Ovary (tissue), 9 donors: ENCODE results near the gene HOXA6. TPM values are rescaled to one million over a fixed set of nuclear protein-coding genes. Genes with fewer than 3 reads are reported as not detected.

Source experiments
- DNase-seq, 5 donors: peaks; one replicate each; pipeline ENCODE4 v3.0.0-alpha.2; 2019 to 2020
- H3K27ac ChIP-seq, 2 donors: fragments of 200-600 bp; one replicate each; pipeline versions ENCODE4 v1.5.1 to v1.8.0; 2019 to 2022
- H3K27me3 ChIP-seq: fragments of 200-600 bp; one replicate; pipeline ENCODE4 v1.8.0; 2022
- H3K36me3 ChIP-seq: fragments of 200-600 bp; sonication (generic); one replicate; pipeline ENCODE4 v1.5.1; 2019
- H3K4me1 ChIP-seq: one replicate; pipeline ENCODE4 v1.8.1; 2013; ENCODE audit warnings: mild to moderate bottlenecking, moderate library complexity; ENCODE audit not compliant: insufficient read depth
- H3K4me3 ChIP-seq: fragments of 200-600 bp; sonication (generic); one replicate; pipeline ENCODE4 v1.5.1; 2017
- H3K9me3 ChIP-seq, 2 donors: fragments of 200-600 bp in 1 of 2; sonication (generic) in 1 of 2; one replicate each; pipeline versions ENCODE4 v1.5.1 to v1.8.1; 2013 to 2019; ENCODE audit warnings: mild to moderate bottlenecking in 1 of 2, moderate library complexity in 1 of 2
- CTCF ChIP-seq, 3 donors: fragments of 450-650 bp in 2 of 3; fragments of 200-600 bp in 1 of 3; IDR thresholded peaks; one replicate each; pipeline versions ENCODE4 v1.5.1 to v1.8.0; 2016 to 2022; ENCODE audit warnings: antibody characterized with exemption in 3 of 3, mild to moderate bottlenecking in 1 of 3
- EP300 ChIP-seq: sonication (generic); formaldehyde crosslinking; IDR thresholded peaks from one replicate; pipeline ENCODE4 v1.6.1; 2017; ENCODE audit warnings: antibody characterized with exemption
- POLR2A ChIP-seq: fragments of 450-650 bp; IDR thresholded peaks from one replicate; pipeline ENCODE4 v1.6.1; 2017; ENCODE audit warnings: antibody characterized with exemption, mild to moderate bottlenecking, moderate library complexity
- WGBS, 3 donors: extraction: QIAGEN DNeasy Blood & Tissue Kit in 1 of 3; methylation state at CpG; one replicate each; pipeline versions ENCODE4 v1.1.5 to v1.1.7; 2013 to 2017; 5-methylcytosine and 5-hydroxymethylcytosine counted together
- intact Hi-C, 4 donors: fragments of 100-400 bp; cut with DNase I; formaldehyde crosslinking; loops; one replicate each; pipeline versions ENCODE4 v1.11.0 to v1.15.1; 2022 to 2023
- polyA plus RNA-seq, 2 donors: library from polyadenylated mRNA; stranded (reverse); fragments of 200-250 nt in 1 of 2; fragments of 350-450 nt in 1 of 2; fragmentation: Illumina TruSeq in 1 of 2; extraction: RNeasy Lipid Tissue Mini Kit (QIAGEN cat#74804) in 1 of 2; gene quantifications; one replicate each; pipeline ENCODE4 v1.2.3, GENCODE V29; 2013 to 2014
- total RNA-seq, 7 donors: library from RNA; depleted of rRNA in 2 of 7; stranded (reverse); fragments of >200 nt in 2 of 7; fragmentation: NEBNext Ultra II Directional in 3 of 7; extraction: Animal tissue kit (Norgen Biotek cat#: 25700) in 3 of 7; gene quantifications; one replicate each; pipeline versions ENCODE4 v1.1.0 to v1.2.4, GENCODE V29; 2016 to 2023
- donor health status: DM: no; HTN: no; CAD: no; lungs with moderate emphysema.
- donor health status: DM: no; HTN: no; CAD: no.
- donor health status: Bipolar disorder and iron deficiency.
- donor health status: DM: yes; HTN: yes; CAD: no.
- donor health status: DM: no; HTN: no; CAD: no.
- donor health status: DM: yes; HTN: yes; CAD: no.

HOXA6 gene
- total and polyA plus RNA-seq, 9 donors: 0.29 to 4.2 (median 0.39) TPM; not detected in 1

GRCh38 chr7:27171325-27171636 is 23.7 kb upstream of the HOXA6 start:
- DNase-seq: peak in 2 of 5 donors; percentile 16 to 28
- H3K4me1 ChIP-seq: peaks cover 14% of the 10 kb centered on the region
- TF ChIP-seq POLR2A (no peak), CTCF (IDR thresholded peaks at IDR 0.05) (no peak), EP300 (no peak)
- H3K27me3 ChIP-seq: peaks cover 21% of the 10 kb centered on the region
- intact Hi-C loops: no loop called here
- no peaks in the 10 kb centered on the region for H3K9me3 ChIP-seq
- no peaks in the 10 kb centered on the region for H3K36me3 ChIP-seq
- no peak overlapping the region for H3K27ac ChIP-seq
- 39 to 69% (median 45%) methylated on average over 8 of the region's 8 CpGs for WGBS, 3 donors
- peak overlapping the region; percentile 53 for H3K4me3 ChIP-seq

- Histone ChIP-seq H3K4me3 (peak overlapping the region; percentile 53), H3K4me1 (peaks cover 14% of the 10 kb centered on the region), H3K36me3 (no peaks in the 10 kb centered on the region), H3K9me3 (no peaks in the 10 kb centered on the region), H3K27me3 (peaks cover 21% of the 10 kb centered on the region), H3K27ac (no peak overlapping the region)
- no peak for TF ChIP-seq EP300
- no peak for TF ChIP-seq POLR2A
- no peak for TF ChIP-seq CTCF (IDR thresholded peaks at IDR 0.05)
- WGBS, 3 donors: 49 to 70% (median 50%) methylated on average over 11 of the region's 11 CpGs
- intact Hi-C loops: no loop called here
- no peak for DNase-seq
These were observed 23.1 kb upstream of the HOXA6 start for GRCh38 chr7:27170426-27171324.

- Histone ChIP-seq H3K36me3 (no peaks in the 10 kb centered on the region), H3K27me3 (peaks cover 22% of the 10 kb centered on the region), H3K9me3 (no peaks in the 10 kb centered on the region), H3K27ac (no peak overlapping the region), H3K4me3 (peak overlapping the region; percentile 53), H3K4me1 (peaks cover 14% of the 10 kb centered on the region)
- WGBS, 3 donors: 5 to 11% (median 5%) methylated on average over 41 to 46 of the region's 46 CpGs
- peak in 2 of 5 donors; percentile 10 to 36 for DNase-seq
- intact Hi-C loops: loop anchor here in 3 of 4 donors (5.0 to 10.0 kb wide), 3 partner anchors 795 to 1285 kb away; no protein-coding TSS in a partner anchor
- no peak for TF ChIP-seq CTCF (IDR thresholded peaks at IDR 0.05)
- no peak for TF ChIP-seq POLR2A
- TF ChIP-seq EP300: no peak
These were observed 22.3 kb upstream of the HOXA6 start for GRCh38 chr7:27169658-27170425.

GRCh38 chr7:27168265-27168947 is 20.8 kb upstream of the HOXA6 start:
- Histone ChIP-seq H3K4me1 (peaks cover 7% of the 10 kb centered on the region), H3K4me3 (peak overlapping the region; percentile 53)
- 44 to 55% (median 45%) methylated on average over 25 of the region's 25 CpGs for WGBS, 3 donors

More at GRCh38 chr7:27168265-27168947, 20.8 kb upstream of the HOXA6 start:
- peaks cover 22% of the 10 kb centered on the region for H3K27me3 ChIP-seq
- intact Hi-C loops: loop anchor here in 3 of 4 donors (5.0 to 10.0 kb wide), 3 partner anchors 794 to 1284 kb away; no protein-coding TSS in a partner anchor
- DNase-seq: no peak
- no peaks in the 10 kb centered on the region for H3K9me3 ChIP-seq
- no peaks in the 10 kb centered on the region for H3K36me3 ChIP-seq
- H3K27ac ChIP-seq: no peak overlapping the region
- TF ChIP-seq CTCF (IDR thresholded peaks at IDR 0.05): no peak
- no peak for TF ChIP-seq POLR2A
- TF ChIP-seq EP300: no peak
